Vagina (tissue), 2 donors: ENCODE data around the gene WDR3.

Source experiments
- POLR2A ChIP-seq, 2 donors: fragments of 450-650 bp; IDR thresholded peaks; one replicate each; pipeline ENCODE4 v1.6.1; 2017; ENCODE audit warnings: antibody characterized with exemption in 2 of 2, mild to moderate bottlenecking in 2 of 2, moderate library complexity in 2 of 2
- POLR2AphosphoS5 ChIP-seq, 2 donors: sonication (generic); formaldehyde crosslinking; IDR thresholded peaks; one replicate each; pipeline ENCODE4 v1.9.0; 2017; ENCODE audit warnings: antibody characterized with exemption in 2 of 2, mild to moderate bottlenecking in 2 of 2, low read depth in 1 of 2; ENCODE audit not compliant: insufficient read depth in 1 of 2
- TF ChIP-seq, protein P1 (sequence below), 3 experiments: fragments of 450-650 bp in 2 of 3; fragments of 200-600 bp in 1 of 3; sonication (generic) in 1 of 3; IDR thresholded peaks; one replicate each; pipeline ENCODE4 v1.5.1; 2017 to 2019; ENCODE audit warnings: antibody characterized with exemption in 3 of 3, mild to moderate bottlenecking in 2 of 3, moderate library complexity in 2 of 3

DNA sequence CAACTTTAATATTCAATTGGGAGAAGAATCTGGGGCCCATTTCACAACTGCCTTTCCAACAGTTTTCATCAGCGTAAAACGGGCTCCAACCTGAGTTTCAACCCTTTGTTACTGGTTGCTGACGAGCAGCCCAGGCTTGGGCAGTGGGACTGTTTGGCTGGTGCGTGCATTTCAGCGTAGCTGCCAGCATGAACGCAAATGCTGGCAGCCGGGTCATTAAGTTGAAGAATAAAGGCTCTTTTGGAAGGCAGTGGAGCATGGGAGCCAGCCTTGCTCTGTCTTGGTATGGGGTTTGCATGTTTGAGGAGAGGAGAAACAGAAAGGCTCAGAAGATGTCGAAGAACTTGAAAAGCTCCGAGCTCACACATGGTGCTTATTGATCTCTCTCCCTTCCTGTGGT lies 40.7 kb downstream of the WDR3 start:
- TF ChIP-seq, protein P1, sequence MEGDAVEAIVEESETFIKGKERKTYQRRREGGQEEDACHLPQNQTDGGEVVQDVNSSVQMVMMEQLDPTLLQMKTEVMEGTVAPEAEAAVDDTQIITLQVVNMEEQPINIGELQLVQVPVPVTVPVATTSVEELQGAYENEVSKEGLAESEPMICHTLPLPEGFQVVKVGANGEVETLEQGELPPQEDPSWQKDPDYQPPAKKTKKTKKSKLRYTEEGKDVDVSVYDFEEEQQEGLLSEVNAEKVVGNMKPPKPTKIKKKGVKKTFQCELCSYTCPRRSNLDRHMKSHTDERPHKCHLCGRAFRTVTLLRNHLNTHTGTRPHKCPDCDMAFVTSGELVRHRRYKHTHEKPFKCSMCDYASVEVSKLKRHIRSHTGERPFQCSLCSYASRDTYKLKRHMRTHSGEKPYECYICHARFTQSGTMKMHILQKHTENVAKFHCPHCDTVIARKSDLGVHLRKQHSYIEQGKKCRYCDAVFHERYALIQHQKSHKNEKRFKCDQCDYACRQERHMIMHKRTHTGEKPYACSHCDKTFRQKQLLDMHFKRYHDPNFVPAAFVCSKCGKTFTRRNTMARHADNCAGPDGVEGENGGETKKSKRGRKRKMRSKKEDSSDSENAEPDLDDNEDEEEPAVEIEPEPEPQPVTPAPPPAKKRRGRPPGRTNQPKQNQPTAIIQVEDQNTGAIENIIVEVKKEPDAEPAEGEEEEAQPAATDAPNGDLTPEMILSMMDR (IDR thresholded peaks at IDR 0.05) = no peak
- TF ChIP-seq POLR2A (IDR thresholded peaks at IDR 0.05) (no peak), POLR2AphosphoS5 (IDR thresholded peaks at IDR 0.05; ENCODE audit: insufficient read depth in 1 of 2, low read depth in 1 of 2) (no peak)
